ENCODE data around the gene MR1.
A peak's percentile ranks its signal among the peaks of the same experiment; 100 is the strongest.
"Not testable (repeated sequence)": the region's sequence is repeated elsewhere in the genome, so short reads cannot be mapped to it uniquely, and the experiment has no call there.

MR1 gene

GRCh38 chr1:181033128-181033798 is 520 bp upstream of the MR1 start:
- peak; percentile 19 for DNase-seq

GRCh38 chr1:181035210-181035609 is 1.4 kb downstream of the MR1 start:
- not testable (repeated sequence) for DNase-seq

- DNase-seq, result no peak
These were observed 2.5 kb downstream of the MR1 start for GRCh38 chr1:181036107-181036836.

GRCh38 chr1:181037386-181037785 is 3.6 kb downstream of the MR1 start:
- DNase-seq, result no peak

- DNase-seq, result peak; percentile 65
These were observed 4.7 kb downstream of the MR1 start for GRCh38 chr1:181038399-181038873.

- DNase-seq, result no peak
These were observed 6.6 kb downstream of the MR1 start for GRCh38 chr1:181040284-181040865.

- no peak for DNase-seq
These were observed 9.5 kb downstream of the MR1 start for GRCh38 chr1:181043025-181043888.

- peak; percentile 49 for DNase-seq
These were observed 10.7 kb downstream of the MR1 start for GRCh38 chr1:181044449-181044966.

GRCh38 chr1:181045946-181046345 is 12.2 kb downstream of the MR1 start:
- DNase-seq, result not testable (repeated sequence)

- DNase-seq, result no peak
These were observed 15.6 kb downstream of the MR1 start for GRCh38 chr1:181049378-181049777.

- no peak for DNase-seq
These were observed 17.1 kb downstream of the MR1 start for GRCh38 chr1:181050922-181051321.

- DNase-seq, result no peak
These were observed 22.8 kb downstream of the MR1 start for GRCh38 chr1:181056560-181056959.

GRCh38 chr1:181057079-181057478 is 23.3 kb downstream of the MR1 start:
- no peak for DNase-seq

- no peak for DNase-seq
These were observed 25.7 kb downstream of the MR1 start for GRCh38 chr1:181059435-181059834.

GRCh38 chr1:181060066-181060465 is 26.3 kb downstream of the MR1 start:
- no peak for DNase-seq

GRCh38 chr1:181060947-181061346 is 27.2 kb downstream of the MR1 start:
- DNase-seq, result not testable (repeated sequence)

- DNase-seq, result no peak
These were observed 27.7 kb downstream of the MR1 start for GRCh38 chr1:181061487-181061886.

- peak; percentile 31 for DNase-seq
These were observed 28.4 kb downstream of the MR1 start for GRCh38 chr1:181061891-181062835.

- peak; percentile 23 for DNase-seq
These were observed 29.1 kb downstream of the MR1 start for GRCh38 chr1:181062836-181063428.

GRCh38 chr1:181064011-181064623 is 30.3 kb downstream of the MR1 start:
- no peak for DNase-seq

- DNase-seq, result no peak
These were observed 30.9 kb downstream of the MR1 start for GRCh38 chr1:181064702-181065101.

All from activated naive CD4-positive, alpha-beta T cell treated with Interleukin-2 at 50 U/mL for 16 hours (primary cell).